ENCODE results near the gene LRRC74B. TPM values are rescaled to one million over a fixed set of nuclear protein-coding genes. Genes with fewer than 3 reads are reported as not detected.

Gene LRRC74B
- polyA plus RNA-seq, 1 of the 3 experiments (the other 2 are of a cell fraction) = 0.03 TPM

DNA sequence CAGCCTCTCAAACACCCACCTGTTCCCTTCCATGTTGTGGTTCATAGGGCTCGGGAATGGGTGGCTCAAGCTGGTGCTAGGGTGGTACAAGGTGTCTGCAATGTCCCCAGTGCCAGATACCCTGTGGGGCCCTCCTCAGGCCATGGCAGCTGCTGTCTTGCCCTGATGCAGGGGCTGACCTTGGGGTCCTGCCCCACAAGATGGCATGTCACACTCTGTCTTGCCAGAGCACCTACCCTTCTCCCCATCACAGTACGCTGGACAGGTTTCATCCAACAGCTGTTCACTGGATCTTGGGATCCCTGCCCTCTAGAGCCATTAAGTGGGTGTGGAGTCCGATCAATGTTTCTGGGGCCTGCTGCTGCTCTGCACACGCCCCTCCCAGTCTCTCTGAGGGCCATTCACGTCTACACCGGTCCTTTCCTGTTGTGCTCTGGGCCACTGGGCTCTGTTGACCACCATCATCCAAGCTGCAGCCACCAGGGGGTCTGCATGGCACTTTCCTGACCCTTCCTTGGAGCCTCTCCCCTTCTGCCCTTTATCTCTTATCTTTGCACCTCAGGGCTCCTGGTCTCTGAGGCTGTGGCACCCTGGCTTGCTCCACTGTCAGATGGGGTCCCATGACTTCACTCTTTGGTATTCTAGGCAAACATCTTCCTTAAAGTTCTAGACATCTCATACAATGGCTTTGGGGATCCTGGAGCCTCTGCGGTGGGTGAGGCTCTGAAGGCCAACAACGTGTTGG, 7.1 kb downstream of the LRRC74B start (continued):
- TF ChIP-seq TEAD4 (IDR thresholded peaks at IDR 0.05; ENCODE audit: borderline replicate concordance, insufficient read depth) (no peak), JUND (IDR thresholded peaks at IDR 0.05) (no peak), SMC3 (IDR thresholded peaks at IDR 0.05; ENCODE audit: low read depth, low read length) (no peak), YY1 (IDR thresholded peaks at IDR 0.05; ENCODE audit: low read depth) (no peak), FOXM1 (IDR thresholded peaks at IDR 0.05; ENCODE audit: low read depth) (no peak), FOSL2 (IDR thresholded peaks at IDR 0.05; ENCODE audit: borderline replicate concordance, low read depth) (no peak)
- TF ChIP-seq, protein P1, sequence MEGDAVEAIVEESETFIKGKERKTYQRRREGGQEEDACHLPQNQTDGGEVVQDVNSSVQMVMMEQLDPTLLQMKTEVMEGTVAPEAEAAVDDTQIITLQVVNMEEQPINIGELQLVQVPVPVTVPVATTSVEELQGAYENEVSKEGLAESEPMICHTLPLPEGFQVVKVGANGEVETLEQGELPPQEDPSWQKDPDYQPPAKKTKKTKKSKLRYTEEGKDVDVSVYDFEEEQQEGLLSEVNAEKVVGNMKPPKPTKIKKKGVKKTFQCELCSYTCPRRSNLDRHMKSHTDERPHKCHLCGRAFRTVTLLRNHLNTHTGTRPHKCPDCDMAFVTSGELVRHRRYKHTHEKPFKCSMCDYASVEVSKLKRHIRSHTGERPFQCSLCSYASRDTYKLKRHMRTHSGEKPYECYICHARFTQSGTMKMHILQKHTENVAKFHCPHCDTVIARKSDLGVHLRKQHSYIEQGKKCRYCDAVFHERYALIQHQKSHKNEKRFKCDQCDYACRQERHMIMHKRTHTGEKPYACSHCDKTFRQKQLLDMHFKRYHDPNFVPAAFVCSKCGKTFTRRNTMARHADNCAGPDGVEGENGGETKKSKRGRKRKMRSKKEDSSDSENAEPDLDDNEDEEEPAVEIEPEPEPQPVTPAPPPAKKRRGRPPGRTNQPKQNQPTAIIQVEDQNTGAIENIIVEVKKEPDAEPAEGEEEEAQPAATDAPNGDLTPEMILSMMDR (IDR thresholded peaks at IDR 0.05) = no peak
- TF ChIP-seq, protein P2, sequence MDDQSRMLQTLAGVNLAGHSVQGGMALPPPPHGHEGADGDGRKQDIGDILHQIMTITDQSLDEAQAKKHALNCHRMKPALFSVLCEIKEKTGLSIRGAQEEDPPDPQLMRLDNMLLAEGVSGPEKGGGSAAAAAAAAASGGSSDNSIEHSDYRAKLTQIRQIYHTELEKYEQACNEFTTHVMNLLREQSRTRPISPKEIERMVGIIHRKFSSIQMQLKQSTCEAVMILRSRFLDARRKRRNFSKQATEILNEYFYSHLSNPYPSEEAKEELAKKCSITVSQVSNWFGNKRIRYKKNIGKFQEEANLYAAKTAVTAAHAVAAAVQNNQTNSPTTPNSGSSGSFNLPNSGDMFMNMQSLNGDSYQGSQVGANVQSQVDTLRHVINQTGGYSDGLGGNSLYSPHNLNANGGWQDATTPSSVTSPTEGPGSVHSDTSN (IDR thresholded peaks at IDR 0.05) = no peak

DNA sequence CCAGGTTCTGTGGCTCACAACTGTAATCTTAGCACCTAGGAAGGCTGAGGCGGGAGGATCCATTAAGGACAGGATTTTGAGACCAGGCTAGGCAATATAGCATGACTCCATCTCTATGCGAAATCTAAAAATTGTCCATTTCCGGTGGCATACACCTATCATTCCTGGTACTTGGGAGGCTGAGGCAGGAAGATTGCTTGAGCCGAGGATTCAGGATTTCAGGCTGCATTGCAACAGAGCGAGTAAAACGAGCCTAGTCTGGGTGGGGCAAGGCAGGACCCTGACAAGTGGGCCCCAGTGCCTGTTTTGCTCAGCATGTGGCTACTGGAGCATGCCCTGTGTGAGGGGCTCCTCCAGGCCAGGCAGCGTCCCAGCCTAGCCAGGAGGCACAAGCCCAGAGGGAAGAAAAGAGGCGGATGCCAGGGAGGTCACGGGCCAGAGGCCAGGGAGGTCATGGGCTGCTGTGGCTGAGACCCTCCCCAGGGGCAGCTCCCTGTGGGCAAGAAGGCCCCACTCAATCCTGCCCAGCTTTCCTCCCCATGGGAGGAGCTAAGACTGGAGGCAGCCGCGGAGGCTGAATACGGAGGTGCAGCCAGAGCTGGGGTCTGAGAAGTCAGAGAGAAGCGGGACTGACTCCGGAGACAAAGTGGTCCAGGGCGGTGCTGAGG, 8.4 kb downstream of the LRRC74B start:
- WGBS (ENCODE audit: low lambda C conversion rate) = 85% methylated on average over 12 of the region's 15 CpGs
- Histone ChIP-seq H3K9ac (no peak overlapping the region), H3K9me3 (no peaks in the 10 kb centered on the region), H3K9me2 (no peaks in the 10 kb centered on the region), H3K4me1 (ENCODE audit: control insufficient read depth in 1 of 2, insufficient read depth in 2 of 2, low read depth in 1 of 2, low read length in 1 of 2) (no peaks in the 10 kb centered on the region), H4K20me1 (ENCODE audit: insufficient read depth) (no peaks in the 10 kb centered on the region), H3K36me3 (replicated peaks in 1 of 2; ENCODE audit: control insufficient read depth in 1 of 2, insufficient read depth in 2 of 2, low read length in 1 of 2) (no peaks in the 10 kb centered on the region), H3K4me2 (no peak overlapping the region), H3F3A (replicated peaks; ENCODE audit: insufficient read depth) (no peaks in the 10 kb centered on the region), H3K27ac (ENCODE audit: low read depth in 2 of 2, low read length in 1 of 2) (no peak overlapping the region), H3K79me2 (ENCODE audit: insufficient read depth) (no peaks in the 10 kb centered on the region), H3K4me3 (ENCODE audit: low read depth in 2 of 2, low read length in 1 of 2) (no peak overlapping the region), H3K27me3 (ENCODE audit: insufficient read depth) (no peaks in the 10 kb centered on the region), H2AFZ (ENCODE audit: low read depth) (no peak overlapping the region)
- ChIA-PET POLR2A (no interaction called here), CTCF (interaction anchor here (0.7 kb wide), 2 partner anchors 11 to 195 kb away, joined by 3 read pairs; no protein-coding TSS in a partner anchor)
- no peak for DNase-seq
- no peak for TF ChIP-seq GATA2 (CRISPR knock-in tag; IDR thresholded peaks at IDR 0.05)

DNA sequence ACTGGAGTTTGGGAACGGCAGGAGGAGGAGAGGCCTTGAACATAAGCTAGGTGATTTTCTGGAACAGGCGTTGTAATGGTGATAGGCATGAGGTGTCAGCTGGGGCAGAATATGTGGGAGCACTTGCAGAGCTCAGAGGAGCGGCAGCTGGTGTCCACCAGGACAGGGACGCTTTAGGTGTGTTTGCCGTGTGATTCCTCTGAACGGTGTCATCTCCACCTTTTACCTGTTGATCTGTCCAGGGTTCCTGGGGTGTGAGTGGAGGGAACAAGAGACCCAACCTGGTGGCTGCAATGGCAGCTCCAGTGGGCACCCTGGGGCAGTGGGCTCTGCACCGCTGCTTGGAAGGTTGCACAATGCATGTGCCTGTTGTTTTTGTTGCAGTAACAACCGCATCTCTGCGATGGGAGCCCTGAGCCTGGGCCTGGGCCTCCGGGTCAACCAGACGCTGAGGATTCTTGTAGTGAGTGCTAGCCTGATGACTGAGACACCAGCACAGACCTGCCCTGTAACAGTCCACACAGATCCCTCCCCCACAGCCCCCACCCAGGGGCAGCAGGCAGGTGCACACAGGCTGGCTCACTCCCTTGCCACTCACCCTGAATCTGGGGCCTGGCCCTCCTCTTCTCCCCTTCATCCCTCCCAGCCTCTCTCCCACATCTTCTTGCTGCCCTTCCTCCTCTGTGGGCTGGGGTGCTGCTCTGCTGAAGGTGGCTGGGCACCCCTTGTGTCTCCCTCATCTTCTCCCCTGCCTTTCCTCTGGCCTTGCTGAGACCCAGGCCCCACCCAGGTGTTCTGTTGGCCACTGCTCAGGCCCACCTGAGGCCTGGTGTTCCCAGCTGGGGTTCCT, 9.2 kb downstream of the LRRC74B start:
- H3K27ac ChIP-seq (ENCODE audit: low read depth in 2 of 2, low read length in 1 of 2) = no peak overlapping the region
- ChIA-PET POLR2A (no interaction called here), CTCF (no interaction called here)
- DNase-seq = no peak
- H2AFZ ChIP-seq (ENCODE audit: low read depth) = no peak overlapping the region
- no peaks in the 10 kb centered on the region for H3K9me2 ChIP-seq
- no peak overlapping the region for H3K4me3 ChIP-seq (ENCODE audit: low read depth in 2 of 2, low read length in 1 of 2)
- H3K27me3 ChIP-seq (ENCODE audit: insufficient read depth) = no peaks in the 10 kb centered on the region
- H3K4me2 ChIP-seq = no peak overlapping the region
- no peaks in the 10 kb centered on the region for H4K20me1 ChIP-seq (ENCODE audit: insufficient read depth)
- H3K9me3 ChIP-seq = no peaks in the 10 kb centered on the region
- no peaks in the 10 kb centered on the region for H3K79me2 ChIP-seq (ENCODE audit: insufficient read depth)
- no peak overlapping the region for H3K9ac ChIP-seq
- 62% methylated on average over 7 of the region's 11 CpGs for WGBS (ENCODE audit: low lambda C conversion rate)
- H3K4me1 ChIP-seq (ENCODE audit: control insufficient read depth in 1 of 2, insufficient read depth in 2 of 2, low read depth in 1 of 2, low read length in 1 of 2) = no peaks in the 10 kb centered on the region
- H3F3A ChIP-seq (replicated peaks; ENCODE audit: insufficient read depth) = no peaks in the 10 kb centered on the region
- no peaks in the 10 kb centered on the region for H3K36me3 ChIP-seq (replicated peaks in 1 of 2; ENCODE audit: control insufficient read depth in 1 of 2, insufficient read depth in 2 of 2, low read length in 1 of 2)
- no peak for TF ChIP-seq SMC3 (IDR thresholded peaks at IDR 0.05; ENCODE audit: low read depth, low read length)
- TF ChIP-seq NFIC (IDR thresholded peaks at IDR 0.05; ENCODE audit: borderline replicate concordance) = no peak
- no peak for TF ChIP-seq FOSL2 (IDR thresholded peaks at IDR 0.05; ENCODE audit: borderline replicate concordance, low read depth)
- no peak for TF ChIP-seq EP300 (IDR thresholded peaks at IDR 0.05; ENCODE audit: borderline replicate concordance in 1 of 2, low read depth in 1 of 2, low read length in 1 of 2)
- TF ChIP-seq GABPA (IDR thresholded peaks at IDR 0.05; ENCODE audit: low read depth) = no peak
- no peak for TF ChIP-seq RFX5 (IDR thresholded peaks at IDR 0.05; ENCODE audit: low read length)
- no peak for TF ChIP-seq MXI1 (IDR thresholded peaks at IDR 0.05; ENCODE audit: low read depth, low read length)
- no peak for TF ChIP-seq RXRA (IDR thresholded peaks at IDR 0.05; ENCODE audit: borderline replicate concordance, low read depth)
- TF ChIP-seq TAF1 (IDR thresholded peaks at IDR 0.05; ENCODE audit: borderline replicate concordance, low read depth, low read length) = no peak
- no peak for TF ChIP-seq POLR2AphosphoS5 (IDR thresholded peaks at IDR 0.05; ENCODE audit: low read depth, low read length)
- no peak for TF ChIP-seq TEAD4 (IDR thresholded peaks at IDR 0.05; ENCODE audit: borderline replicate concordance, insufficient read depth)
- TF ChIP-seq, protein P3, sequence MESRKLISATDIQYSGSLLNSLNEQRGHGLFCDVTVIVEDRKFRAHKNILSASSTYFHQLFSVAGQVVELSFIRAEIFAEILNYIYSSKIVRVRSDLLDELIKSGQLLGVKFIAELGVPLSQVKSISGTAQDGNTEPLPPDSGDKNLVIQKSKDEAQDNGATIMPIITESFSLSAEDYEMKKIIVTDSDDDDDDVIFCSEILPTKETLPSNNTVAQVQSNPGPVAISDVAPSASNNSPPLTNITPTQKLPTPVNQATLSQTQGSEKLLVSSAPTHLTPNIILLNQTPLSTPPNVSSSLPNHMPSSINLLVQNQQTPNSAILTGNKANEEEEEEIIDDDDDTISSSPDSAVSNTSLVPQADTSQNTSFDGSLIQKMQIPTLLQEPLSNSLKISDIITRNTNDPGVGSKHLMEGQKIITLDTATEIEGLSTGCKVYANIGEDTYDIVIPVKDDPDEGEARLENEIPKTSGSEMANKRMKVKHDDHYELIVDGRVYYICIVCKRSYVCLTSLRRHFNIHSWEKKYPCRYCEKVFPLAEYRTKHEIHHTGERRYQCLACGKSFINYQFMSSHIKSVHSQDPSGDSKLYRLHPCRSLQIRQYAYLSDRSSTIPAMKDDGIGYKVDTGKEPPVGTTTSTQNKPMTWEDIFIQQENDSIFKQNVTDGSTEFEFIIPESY (IDR thresholded peaks at IDR 0.05; ENCODE audit: borderline replicate concordance, low read depth) = no peak

All from SK-N-SH (cell line).